Neuronal stem cell (in vitro differentiated cells): ENCODE measurements around the gene SPACA7.

Experiments used
- DNase-seq: peaks from one replicate; pipeline ENCODE4 v3.0.0-alpha.2; 2013; ENCODE audit warnings: low spot score
- H2AFZ ChIP-seq: one replicate; pipeline ENCODE4 v1.6.1; 2013; ENCODE audit warnings: mild to moderate bottlenecking, low read length, inconsistent platforms
- H2AK5ac ChIP-seq: 2 replicates; pipeline ENCODE4 v1.6.1; 2013; ENCODE audit warnings: low read depth, mild to moderate bottlenecking, inconsistent platforms, low read length, moderate library complexity, mixed read lengths
- H2BK120ac ChIP-seq: 2 replicates; pipeline ENCODE4 v1.6.1; 2013; ENCODE audit warnings: low read depth, mild to moderate bottlenecking, inconsistent platforms, low read length, moderate library complexity, mixed read lengths
- H2BK12ac ChIP-seq: one replicate; pipeline ENCODE4 v1.6.1; 2013; ENCODE audit warnings: low read length, inconsistent platforms
- H2BK15ac ChIP-seq: 2 replicates; pipeline ENCODE4 v1.6.1; 2013; ENCODE audit warnings: mild to moderate bottlenecking, low read length, inconsistent platforms, mixed read lengths
- H2BK5ac ChIP-seq: one replicate; pipeline ENCODE4 v1.6.1; 2013; ENCODE audit warnings: inconsistent platforms, mild to moderate bottlenecking, low read length, moderate library complexity
- H3K14ac ChIP-seq: one replicate; pipeline ENCODE4 v1.6.1; 2013; ENCODE audit warnings: low read length, inconsistent platforms
- H3K18ac ChIP-seq: 2 replicates; pipeline ENCODE4 v1.6.1; 2013; ENCODE audit warnings: low read length, inconsistent platforms
- H3K23ac ChIP-seq: 2 replicates; pipeline ENCODE4 v1.6.1; 2013; ENCODE audit warnings: low read depth, mild to moderate bottlenecking, mixed read lengths, low read length, inconsistent platforms; ENCODE audit not compliant: poor library complexity
- H3K27ac ChIP-seq: replicated peaks from 3 replicates; pipeline ENCODE4 v1.5.1; 2013; ENCODE audit warnings: low read length, inconsistent platforms
- H3K27me3 ChIP-seq, 3 experiments: 2 replicates each; pipeline ENCODE4 v1.6.1; 2013; ENCODE audit warnings: low read length in 3 of 3, mild to moderate bottlenecking in 2 of 3, inconsistent platforms in 1 of 3, low read depth in 1 of 3, mixed read lengths in 1 of 3, moderate library complexity in 1 of 3; ENCODE audit not compliant: control insufficient read depth in 3 of 3, insufficient read depth in 3 of 3
- H3K36me3 ChIP-seq, 2 donors: replicated peaks in 1 of 2; 2 replicates each; pipeline ENCODE4 v1.6.1; 2013; ENCODE audit warnings: low read length in 2 of 2; ENCODE audit not compliant: control insufficient read depth in 2 of 2, insufficient read depth in 2 of 2
- H3K4ac ChIP-seq: 2 replicates; pipeline ENCODE4 v1.6.1; 2013; ENCODE audit warnings: inconsistent platforms, mild to moderate bottlenecking, low read length, moderate library complexity
- H3K4me1 ChIP-seq, 2 donors: 1 replicate in 1 of 2; 2 replicates in 1 of 2; pipeline ENCODE4 v1.6.1; 2013; ENCODE audit warnings: low read length in 2 of 2, low read depth in 1 of 2; ENCODE audit not compliant: control insufficient read depth in 2 of 2, insufficient read depth in 1 of 2
- H3K4me2 ChIP-seq: one replicate; pipeline ENCODE4 v1.6.1; 2013; ENCODE audit warnings: mild to moderate bottlenecking, low read length, inconsistent platforms; ENCODE audit not compliant: insufficient read depth, poor library complexity, severe bottlenecking
- H3K4me3 ChIP-seq, 2 donors: 2 replicates each; pipeline ENCODE4 v1.5.1; 2013; ENCODE audit warnings: low read length in 2 of 2, mild to moderate bottlenecking in 2 of 2, inconsistent platforms in 1 of 2, moderate library complexity in 1 of 2
- H3K79me1 ChIP-seq: one replicate; pipeline ENCODE4 v1.6.1; 2013; ENCODE audit warnings: low read depth, mild to moderate bottlenecking, inconsistent platforms, low read length, moderate library complexity
- H3K9ac ChIP-seq: one replicate; pipeline ENCODE4 v1.6.1; 2013; ENCODE audit warnings: mild to moderate bottlenecking, low read depth, low read length, inconsistent platforms; ENCODE audit not compliant: poor library complexity
- H3K9me3 ChIP-seq, 2 donors: replicated peaks in 1 of 2; 2 replicates each; pipeline versions ENCODE3 to v1.6.1; 2013; ENCODE audit warnings: low read length in 2 of 2, mild to moderate bottlenecking in 2 of 2, inconsistent platforms in 1 of 2, low read depth in 1 of 2, mixed read lengths in 1 of 2, moderate library complexity in 1 of 2; ENCODE audit not compliant: control insufficient read depth in 2 of 2, insufficient read depth in 1 of 2
- H4K8ac ChIP-seq: one replicate; pipeline ENCODE4 v1.6.1; 2013; ENCODE audit warnings: low read depth, mild to moderate bottlenecking, inconsistent platforms, low read length, moderate library complexity
- H4K91ac ChIP-seq: one replicate; pipeline ENCODE4 v1.6.1; 2013; ENCODE audit warnings: low read length, low read depth, mild to moderate bottlenecking, inconsistent platforms; ENCODE audit not compliant: poor library complexity
- WGBS, 2 donors: extraction: QIAGEN DNeasy Blood & Tissue Kit; methylation state at CpG; one replicate each; pipeline ENCODE4 v1.1.7; 2013; ENCODE audit warnings: missing lambda C conversion rate in 2 of 2, mixed read lengths in 1 of 2; ENCODE audit not compliant: insufficient read length in 2 of 2, insufficient replicate concordance in 1 of 2; ENCODE audit errors: extremely low coverage in 2 of 2; 5-methylcytosine and 5-hydroxymethylcytosine counted together

The SPACA7 gene

GRCh38 chr13:112441226-112441625 lies 65.1 kb downstream of the SPACA7 start:
- no peak overlapping the region for H3K4me2 ChIP-seq
- peak overlapping the region; percentile 68 for H2BK5ac ChIP-seq
- peak overlapping the region; percentile 28 for H3K4ac ChIP-seq
- H3K36me3 ChIP-seq, result no peaks in the 10 kb centered on the region
- WGBS, 2 donors, result no CpG with 5 or more reads among the region's 17 CpGs
- no peak overlapping the region for H3K23ac ChIP-seq
- no peak overlapping the region for H4K91ac ChIP-seq
- H3K9ac ChIP-seq, result no peak overlapping the region
- no peak overlapping the region for H3K14ac ChIP-seq
- no peak overlapping the region for H2BK12ac ChIP-seq
- no peak overlapping the region for H2BK120ac ChIP-seq
- no peaks in the 10 kb centered on the region for H3K79me1 ChIP-seq
- H2AFZ ChIP-seq, result no peak overlapping the region
- H2AK5ac ChIP-seq, result peak overlapping the region; percentile 98
- DNase-seq, result no peak
- H3K9me3 ChIP-seq, result peaks cover 7 to 12% of the 10 kb centered on the region in 2 donors
- H3K4me3 ChIP-seq, result no peak overlapping the region
- peak overlapping the region; percentile 94 for H4K8ac ChIP-seq
- H3K18ac ChIP-seq, result peak overlapping the region; percentile 78
- peaks cover 6 to 20% of the 10 kb centered on the region in 2 donors for H3K4me1 ChIP-seq
- H3K27me3 ChIP-seq, result no peaks in the 10 kb centered on the region
- no peak overlapping the region for H3K27ac ChIP-seq
- peak overlapping the region; percentile 88 for H2BK15ac ChIP-seq

GRCh38 chr13:112441779-112442310 lies 65.7 kb downstream of the SPACA7 start:
- no CpG with 5 or more reads among the region's 19 CpGs for WGBS, 2 donors
- no peak overlapping the region for H4K8ac ChIP-seq
- H3K4ac ChIP-seq, result peak overlapping the region; percentile 28
- no peak overlapping the region for H3K9ac ChIP-seq
- H2BK5ac ChIP-seq, result peak overlapping the region; percentile 68
- H3K4me2 ChIP-seq, result no peak overlapping the region
- H2AFZ ChIP-seq, result no peak overlapping the region
- H3K23ac ChIP-seq, result no peak overlapping the region
- no peaks in the 10 kb centered on the region for H3K36me3 ChIP-seq
- H3K27me3 ChIP-seq, result no peaks in the 10 kb centered on the region
- DNase-seq, result no peak
- H3K18ac ChIP-seq, result peak overlapping the region; percentile 78
- H3K9me3 ChIP-seq, result peaks cover 7 to 10% of the 10 kb centered on the region in 2 donors
- no peak overlapping the region for H4K91ac ChIP-seq
- peak overlapping the region; percentile 98 for H2AK5ac ChIP-seq
- no peak overlapping the region for H3K14ac ChIP-seq
- H2BK120ac ChIP-seq, result no peak overlapping the region
- H3K79me1 ChIP-seq, result no peaks in the 10 kb centered on the region
- H3K27ac ChIP-seq, result no peak overlapping the region
- H3K4me1 ChIP-seq, result peaks cover 6 to 20% of the 10 kb centered on the region in 2 donors
- peak overlapping the region; percentile 88 for H2BK15ac ChIP-seq
- no peak overlapping the region for H3K4me3 ChIP-seq
- H2BK12ac ChIP-seq, result peak overlapping the region; percentile 59

GRCh38 chr13:112442483-112443090 lies 66.4 kb downstream of the SPACA7 start:
- Histone ChIP-seq H2AFZ (peak overlapping the region; percentile 37), H4K8ac (no peak overlapping the region), H3K23ac (no peak overlapping the region), H3K9ac (no peak overlapping the region), H4K91ac (no peak overlapping the region), H2BK12ac (peak overlapping the region; percentile 50), H3K4me2 (no peak overlapping the region), H3K27me3 (no peaks in the 10 kb centered on the region), H3K79me1 (no peaks in the 10 kb centered on the region), H2BK5ac (no peak overlapping the region), H3K9me3 (peaks cover 7 to 9% of the 10 kb centered on the region in 2 donors), H2BK120ac (no peak overlapping the region), H3K18ac (peak overlapping the region; percentile 24), H3K36me3 (no peaks in the 10 kb centered on the region), H2AK5ac (peak overlapping the region; percentile 82), H3K4me3 (no peak overlapping the region), H3K4ac (no peak overlapping the region), H3K27ac (no peak overlapping the region), H2BK15ac (no peak overlapping the region), H3K4me1 (peaks cover 6 to 20% of the 10 kb centered on the region in 2 donors), H3K14ac (no peak overlapping the region)
- no CpG with 5 or more reads among the region's 21 CpGs for WGBS, 2 donors
- DNase-seq, result peak; percentile 21

GRCh38 chr13:112443191-112443994 lies 67.2 kb downstream of the SPACA7 start:
- Histone ChIP-seq H2BK15ac (no peak overlapping the region), H2AFZ (peak overlapping the region; percentile 66), H2BK120ac (no peak overlapping the region), H3K4me1 (peaks cover 6 to 20% of the 10 kb centered on the region in 2 donors), H3K79me1 (no peaks in the 10 kb centered on the region), H3K9me3 (peaks cover under 1 to 7% of the 10 kb centered on the region in 2 donors), H3K27ac (no peak overlapping the region), H2BK12ac (no peak overlapping the region), H4K8ac (no peak overlapping the region), H3K4me2 (no peak overlapping the region), H3K18ac (peak overlapping the region; percentile 85), H3K36me3 (no peaks in the 10 kb centered on the region), H3K9ac (no peak overlapping the region), H2BK5ac (no peak overlapping the region), H3K23ac (no peak overlapping the region), H3K27me3 (no peaks in the 10 kb centered on the region), H4K91ac (peak overlapping the region; percentile 67), H3K14ac (no peak overlapping the region), H3K4ac (no peak overlapping the region), H3K4me3 (no peak overlapping the region), H2AK5ac (peak overlapping the region; percentile 84)
- peak; percentile 66 for DNase-seq
- WGBS, 2 donors, result no CpG with 5 or more reads among the region's 31 CpGs
